ENCODE results near the gene C6orf132.

Gene C6orf132, protein sequence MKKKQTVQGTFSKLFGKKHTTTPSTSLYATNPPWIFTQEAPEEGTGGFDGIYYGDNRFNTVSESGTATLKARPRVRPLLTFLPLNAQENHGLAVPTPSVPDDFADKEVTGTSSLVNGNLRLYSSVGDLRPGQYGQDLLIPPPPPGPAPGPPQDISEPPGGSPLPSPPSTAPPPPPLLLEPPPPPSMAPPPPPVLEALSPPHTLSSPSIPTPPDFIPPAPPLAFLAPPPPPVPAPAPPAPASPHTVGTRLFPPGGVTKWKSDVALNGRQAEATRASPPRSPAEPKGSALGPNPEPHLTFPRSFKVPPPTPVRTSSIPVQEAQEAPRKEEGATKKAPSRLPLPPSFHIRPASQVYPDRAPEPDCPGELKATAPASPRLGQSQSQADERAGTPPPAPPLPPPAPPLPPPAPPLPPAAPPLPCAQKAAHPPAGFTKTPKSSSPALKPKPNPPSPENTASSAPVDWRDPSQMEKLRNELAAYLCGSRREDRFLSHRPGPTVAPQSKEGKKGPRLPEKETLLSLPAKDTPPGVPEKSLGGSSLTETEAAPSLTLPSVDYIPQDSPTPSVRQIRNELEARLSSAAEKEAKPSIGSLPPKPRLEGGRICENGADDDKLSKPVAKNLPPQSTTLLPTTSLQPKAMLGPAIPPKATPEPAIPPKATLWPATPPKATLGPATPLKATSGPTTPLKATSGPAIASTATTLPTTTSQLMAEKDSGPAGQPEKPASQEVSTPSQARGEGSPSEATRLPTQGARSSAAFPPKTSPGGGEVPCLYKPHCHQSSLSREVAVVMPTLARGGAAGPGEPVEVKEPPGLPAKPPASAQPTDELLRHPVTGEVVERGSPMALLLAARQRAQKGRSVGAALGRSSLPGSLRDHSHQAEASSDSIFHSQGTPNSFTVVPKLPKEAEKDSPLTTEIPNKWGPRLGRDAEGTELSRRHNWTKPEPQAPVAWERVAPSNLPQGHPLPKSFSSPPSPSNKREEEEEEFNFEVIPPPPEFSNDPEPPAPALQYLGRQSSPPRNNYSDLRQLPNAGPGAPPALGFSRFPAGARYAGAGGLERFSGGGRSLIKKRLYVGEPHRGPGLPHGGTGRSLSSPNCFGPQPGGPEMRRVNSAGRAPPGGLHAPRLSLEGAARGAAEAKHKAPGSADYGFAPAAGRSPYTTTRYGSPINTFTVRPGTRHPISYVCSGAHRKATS

DNA sequence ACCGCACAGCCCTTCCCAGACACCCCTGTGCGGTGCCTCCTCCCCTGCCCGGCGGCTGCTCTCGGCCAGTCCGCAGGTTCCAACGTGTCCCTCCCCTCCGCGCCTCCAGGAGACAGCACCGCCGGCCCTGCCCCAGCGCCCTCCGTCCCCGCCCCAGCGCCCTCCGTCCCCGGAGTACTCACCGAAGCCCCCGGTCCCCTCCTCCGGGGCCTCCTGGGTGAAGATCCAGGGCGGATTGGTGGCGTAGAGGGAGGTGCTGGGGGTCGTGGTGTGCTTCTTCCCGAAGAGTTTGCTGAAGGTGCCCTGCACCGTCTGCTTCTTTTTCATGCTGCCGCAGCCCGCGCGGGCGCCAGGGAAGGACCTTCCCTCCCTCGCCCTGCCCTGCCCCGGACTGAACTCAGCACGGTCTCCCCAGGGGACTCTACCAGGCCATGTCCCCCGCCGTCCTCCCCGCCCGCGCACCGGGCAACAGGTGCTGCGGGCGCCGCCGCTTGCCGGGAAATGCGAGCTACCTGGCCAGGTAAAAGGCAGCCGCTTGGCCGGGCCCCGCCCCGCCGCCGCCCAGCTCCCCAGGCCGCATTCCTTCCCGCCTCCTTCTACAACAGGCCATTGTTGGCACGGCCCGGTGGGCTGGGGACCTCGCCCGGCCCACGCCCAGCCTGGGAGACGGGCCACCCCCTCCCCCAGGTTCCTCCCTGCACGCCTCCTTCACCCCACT lies at the start of gene C6orf132:
C6orf132 (minus strand) TSS at position 503 of the 718 bp plus-strand sequence; CDS start at position 327, 176 bp downstream.
- peaks cover 5% of the 10 kb centered on the region for H3K4me1 Mint-ChIP-seq (ENCODE audit: low read depth)
- H3K4me3 Mint-ChIP-seq, result peak within 1 kb of the TSS; percentile 80
- peaks cover 20% of the 10 kb centered on the region for H3K27me3 Mint-ChIP-seq
- H3K36me3 Mint-ChIP-seq, result peaks cover 2% of the 10 kb centered on the region
- H3K27ac Mint-ChIP-seq, result no peak within 1 kb of the TSS
- H3K9me3 Mint-ChIP-seq (ENCODE audit: low read depth), result no peaks in the 10 kb centered on the region

DNA sequence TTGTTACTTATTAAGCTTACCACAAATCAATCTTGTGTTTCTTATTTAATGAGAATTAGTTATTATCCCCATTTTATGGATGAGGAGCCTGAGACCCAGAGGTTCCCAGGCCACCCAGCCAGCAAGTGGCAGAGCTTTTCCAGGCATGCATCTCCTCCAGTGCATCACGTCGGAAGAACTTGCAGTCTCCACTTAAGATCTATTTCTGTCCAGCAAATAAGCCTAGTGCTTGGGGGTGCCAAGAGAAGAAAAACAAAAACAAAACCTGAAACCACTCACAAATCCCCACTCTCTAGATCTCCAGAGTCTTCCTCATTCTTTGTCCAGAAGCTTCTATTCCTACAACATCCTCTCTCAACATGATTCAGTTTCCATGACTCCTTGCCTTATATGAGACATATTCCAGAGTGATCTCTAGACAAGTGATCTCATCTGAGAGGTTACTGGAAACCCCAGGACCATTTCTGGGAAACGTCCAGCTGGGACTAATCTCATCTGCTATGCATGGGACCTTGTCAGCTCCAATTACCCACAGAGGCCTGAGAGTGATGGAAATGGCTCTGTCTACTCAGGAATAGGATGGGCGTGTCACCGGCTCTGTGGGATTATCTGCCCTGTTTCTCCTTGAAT lies 48.2 kb upstream of the C6orf132 start:
- Mint-ChIP-seq H3K4me1 (ENCODE audit: low read depth) (no peaks in the 10 kb centered on the region), H3K27me3 (no peaks in the 10 kb centered on the region), H3K4me3 (no peak overlapping the region), H3K36me3 (peaks cover 10% of the 10 kb centered on the region), H3K9me3 (ENCODE audit: low read depth) (no peaks in the 10 kb centered on the region), H3K27ac (no peak overlapping the region)

DNA sequence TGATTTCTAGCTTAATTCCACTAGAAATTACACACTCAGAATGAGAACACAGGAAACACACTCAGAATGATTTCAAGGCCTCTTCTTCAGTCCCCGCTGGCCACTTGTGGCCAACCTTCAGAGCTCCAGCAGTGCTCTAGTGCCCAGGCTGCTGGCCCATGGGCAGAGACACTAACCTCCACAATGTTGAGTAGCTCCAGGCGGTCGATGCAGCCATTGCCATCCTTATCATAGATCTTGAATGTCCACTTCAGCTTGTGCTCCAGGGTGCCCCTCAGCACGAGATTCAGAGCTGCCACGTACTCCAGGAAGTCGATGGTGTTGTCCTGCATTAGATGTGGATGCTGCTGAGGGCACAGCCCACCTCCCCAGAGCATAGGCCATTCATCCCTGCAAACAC lies 46.0 kb upstream of the C6orf132 start:
- Mint-ChIP-seq H3K4me3 (no peak overlapping the region), H3K9me3 (ENCODE audit: low read depth) (no peaks in the 10 kb centered on the region), H3K27me3 (no peaks in the 10 kb centered on the region), H3K27ac (no peak overlapping the region), H3K4me1 (ENCODE audit: low read depth) (no peaks in the 10 kb centered on the region), H3K36me3 (peaks cover 12% of the 10 kb centered on the region)

DNA sequence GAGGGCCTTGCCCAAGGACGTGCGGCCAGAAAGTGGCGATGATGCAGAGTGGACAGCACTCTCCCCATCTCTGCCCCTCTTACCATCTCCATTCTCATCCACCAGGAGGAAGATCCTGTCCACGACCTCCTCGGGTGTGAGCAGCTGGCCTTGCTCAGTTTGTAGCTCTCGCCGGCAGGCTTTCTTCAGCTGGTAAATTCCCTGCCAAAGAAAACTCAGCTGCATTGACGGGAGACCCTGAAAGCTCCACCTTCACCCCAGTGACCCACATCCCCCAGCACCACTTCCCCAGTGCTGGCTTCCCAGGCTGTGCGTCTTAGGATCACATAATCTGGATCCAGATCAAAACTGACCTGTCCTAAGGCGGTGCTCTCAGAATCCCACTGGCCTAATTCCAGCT lies 43.2 kb upstream of the C6orf132 start:
- peaks cover 6% of the 10 kb centered on the region for H3K36me3 Mint-ChIP-seq
- no peaks in the 10 kb centered on the region for H3K27me3 Mint-ChIP-seq
- H3K4me1 Mint-ChIP-seq (ENCODE audit: low read depth), result no peaks in the 10 kb centered on the region
- H3K27ac Mint-ChIP-seq, result no peak overlapping the region
- H3K4me3 Mint-ChIP-seq, result no peak overlapping the region
- no peaks in the 10 kb centered on the region for H3K9me3 Mint-ChIP-seq (ENCODE audit: low read depth)

DNA sequence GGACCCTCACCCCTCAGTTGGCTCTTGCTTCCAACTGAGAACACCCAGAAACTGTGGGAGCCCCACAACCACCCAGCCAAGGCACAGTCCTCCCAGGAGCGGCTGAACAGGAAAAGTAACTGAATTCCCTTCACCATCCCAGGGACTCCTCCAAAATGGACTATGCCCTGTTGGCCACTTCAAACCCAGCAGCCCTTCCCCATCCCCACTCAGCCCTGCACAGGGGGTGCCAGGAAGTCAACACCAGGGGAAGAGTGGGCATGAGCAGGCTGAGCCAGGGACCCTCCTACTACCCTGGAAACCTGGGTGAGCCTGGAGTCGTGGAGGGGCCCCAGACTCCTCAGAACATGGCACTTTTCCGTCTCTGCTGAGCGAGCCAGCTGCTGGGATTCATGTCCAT lies 42.1 kb upstream of the C6orf132 start:
- H3K9me3 Mint-ChIP-seq (ENCODE audit: low read depth), result no peaks in the 10 kb centered on the region
- peaks cover 1% of the 10 kb centered on the region for H3K27me3 Mint-ChIP-seq
- peaks cover 5% of the 10 kb centered on the region for H3K4me1 Mint-ChIP-seq (ENCODE audit: low read depth)
- no peak overlapping the region for H3K27ac Mint-ChIP-seq
- H3K4me3 Mint-ChIP-seq, result no peak overlapping the region
- peaks cover 5% of the 10 kb centered on the region for H3K36me3 Mint-ChIP-seq

DNA sequence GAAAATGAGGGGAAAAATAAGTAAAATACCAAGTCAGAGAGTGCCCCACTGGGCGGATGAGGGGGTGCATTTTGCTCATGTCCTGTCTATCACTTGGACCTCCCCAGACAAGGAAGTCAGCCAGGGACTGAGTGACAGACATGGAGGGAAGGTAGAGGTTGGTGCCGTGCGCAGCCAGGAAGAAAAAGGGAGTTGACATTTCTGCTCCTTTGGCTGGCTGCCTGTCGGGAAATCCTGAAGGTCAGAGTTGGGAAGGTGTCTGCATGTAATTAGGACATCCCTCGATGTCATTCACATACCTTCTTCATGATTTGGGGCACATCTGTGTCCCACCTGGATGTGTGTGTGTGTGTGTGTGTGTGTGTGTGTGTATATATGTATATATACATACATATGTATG lies 39.7 kb upstream of the C6orf132 start:
- Mint-ChIP-seq H3K36me3 (peaks cover 3% of the 10 kb centered on the region), H3K4me1 (ENCODE audit: low read depth) (peaks cover 5% of the 10 kb centered on the region), H3K9me3 (ENCODE audit: low read depth) (no peaks in the 10 kb centered on the region), H3K27me3 (peaks cover 1% of the 10 kb centered on the region), H3K4me3 (no peak overlapping the region), H3K27ac (no peak overlapping the region)

DNA sequence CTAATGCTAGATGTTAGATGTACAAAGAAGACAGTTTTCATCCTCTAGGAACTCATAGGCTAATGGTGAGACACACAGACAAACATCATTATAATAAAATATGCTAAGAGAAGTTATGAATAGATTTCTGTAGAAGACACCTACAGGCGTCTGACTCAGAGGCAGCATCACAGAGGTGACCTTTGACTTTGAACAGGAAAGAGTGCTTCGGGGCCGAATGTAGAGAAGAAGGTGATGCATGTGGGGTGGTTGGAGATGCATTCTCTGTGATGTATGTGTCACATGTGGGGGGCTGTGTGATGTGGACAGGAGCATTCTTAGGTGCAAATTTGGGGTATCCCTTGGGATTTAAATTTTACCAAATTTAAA lies 37.5 kb upstream of the C6orf132 start:
- no peaks in the 10 kb centered on the region for H3K9me3 Mint-ChIP-seq (ENCODE audit: low read depth)
- H3K4me1 Mint-ChIP-seq (ENCODE audit: low read depth), result peaks cover 5% of the 10 kb centered on the region

DNA sequence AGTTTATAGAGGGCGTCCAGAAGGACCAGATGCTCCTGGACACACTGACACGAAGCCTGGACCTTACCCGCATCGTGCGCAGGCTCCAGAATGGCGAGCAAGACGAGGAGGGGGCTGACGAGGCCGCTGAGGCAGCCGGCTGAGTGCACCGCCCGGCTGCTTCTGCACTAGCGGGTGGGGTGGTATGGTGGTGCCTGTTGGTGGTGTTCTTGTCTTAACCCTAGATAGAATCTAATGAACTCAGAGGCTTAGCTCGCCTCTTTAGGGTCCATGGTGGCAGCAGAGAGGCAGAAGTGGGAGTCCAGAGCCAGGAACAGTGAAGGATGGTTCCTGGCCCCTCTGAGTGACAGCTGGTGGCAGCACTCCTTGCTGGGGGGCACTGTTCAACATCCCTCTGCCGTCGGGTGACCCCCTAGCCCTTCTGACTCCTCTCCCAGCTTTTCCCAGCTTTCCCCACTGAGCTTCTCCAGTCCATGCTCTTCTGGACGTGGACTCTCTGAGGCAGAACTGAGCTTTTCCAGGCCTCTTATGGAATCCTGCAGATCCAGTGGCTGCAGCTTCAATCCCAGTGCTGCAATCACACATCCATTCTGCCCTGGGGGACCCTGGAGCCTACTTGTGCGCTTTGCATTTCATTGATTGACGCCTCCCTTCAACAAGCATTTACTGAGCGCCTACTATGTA lies 37.0 kb upstream of the C6orf132 start:
- H3K4me3 Mint-ChIP-seq, result no peak overlapping the region
- H3K9me3 Mint-ChIP-seq (ENCODE audit: low read depth), result no peaks in the 10 kb centered on the region

More for the DNA sequence above, 37.5 kb upstream of the C6orf132 start:
- H3K4me3 Mint-ChIP-seq, result no peak overlapping the region
- peaks cover 1% of the 10 kb centered on the region for H3K27me3 Mint-ChIP-seq
- no peak overlapping the region for H3K27ac Mint-ChIP-seq
- H3K36me3 Mint-ChIP-seq, result no peaks in the 10 kb centered on the region

DNA sequence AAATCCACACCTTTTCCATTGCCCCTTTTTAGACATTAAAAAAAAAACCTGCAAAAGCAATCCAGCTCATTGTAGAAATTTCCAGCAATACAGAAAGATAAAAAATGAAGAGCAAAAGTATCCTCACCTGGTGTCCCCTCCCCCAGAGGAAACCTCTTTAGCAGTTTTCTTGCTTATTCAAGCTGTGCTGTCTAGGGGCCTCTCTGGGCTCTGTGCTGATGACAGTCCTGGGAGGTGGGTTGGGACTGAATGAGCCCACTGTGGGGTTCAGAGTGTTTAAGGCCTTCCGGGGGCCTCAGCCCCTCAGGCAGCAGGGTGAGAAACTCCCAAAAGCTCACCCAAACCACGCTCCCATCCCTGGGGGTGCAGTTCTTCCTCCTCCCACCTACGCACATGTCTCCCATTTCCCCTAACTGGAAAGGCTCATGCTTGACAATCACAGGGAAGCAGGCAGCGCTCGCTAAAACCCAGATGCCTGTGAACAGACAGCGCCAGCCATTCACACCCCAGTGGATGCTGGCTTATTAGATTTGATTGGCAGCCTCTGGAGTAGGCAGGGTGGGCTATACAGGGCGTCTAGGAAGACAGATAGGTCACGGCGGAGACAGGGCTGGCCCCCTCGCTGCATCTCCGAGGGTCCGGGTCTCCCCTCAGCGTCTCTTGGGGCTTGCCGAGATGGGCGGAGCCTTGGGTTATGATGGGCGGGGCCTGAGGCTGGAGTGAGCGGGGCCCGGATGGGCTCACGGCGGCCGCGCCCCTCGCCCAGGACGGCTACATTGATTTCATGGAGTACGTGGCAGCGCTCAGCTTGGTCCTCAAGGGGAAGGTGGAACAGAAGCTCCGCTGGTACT lies 35.3 kb upstream of the C6orf132 start:
- peaks cover 1% of the 10 kb centered on the region for H3K27me3 Mint-ChIP-seq
- peaks cover 5% of the 10 kb centered on the region for H3K4me1 Mint-ChIP-seq (ENCODE audit: low read depth)
- no peak overlapping the region for H3K27ac Mint-ChIP-seq
- no peaks in the 10 kb centered on the region for H3K9me3 Mint-ChIP-seq (ENCODE audit: low read depth)
- H3K4me3 Mint-ChIP-seq, result no peak overlapping the region
- H3K36me3 Mint-ChIP-seq, result no peaks in the 10 kb centered on the region

More for the DNA sequence above, 37.0 kb upstream of the C6orf132 start:
- no peaks in the 10 kb centered on the region for H3K36me3 Mint-ChIP-seq
- no peak overlapping the region for H3K27ac Mint-ChIP-seq
- peaks cover 1% of the 10 kb centered on the region for H3K27me3 Mint-ChIP-seq
- peaks cover 5% of the 10 kb centered on the region for H3K4me1 Mint-ChIP-seq (ENCODE audit: low read depth)

DNA sequence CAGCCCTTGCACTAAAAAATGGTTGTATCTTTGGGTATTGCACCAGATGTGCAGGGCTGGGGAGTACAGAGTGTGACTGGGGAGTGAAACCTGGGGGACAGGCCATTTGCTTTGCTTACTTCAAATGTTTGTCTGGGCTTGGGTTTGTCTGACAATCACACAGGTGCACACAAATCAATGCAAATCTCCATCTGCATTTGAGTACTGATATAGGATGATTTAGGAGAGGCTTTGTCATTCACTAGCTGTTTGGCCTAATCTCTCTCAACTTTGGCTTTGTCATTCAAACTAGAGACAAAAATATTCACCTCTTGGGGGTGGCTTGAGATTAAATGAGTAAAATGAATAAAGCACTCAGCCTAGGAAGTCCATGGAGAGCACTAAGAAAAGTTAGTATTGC lies 34.6 kb upstream of the C6orf132 start:
- Mint-ChIP-seq H3K27me3 (peaks cover 1% of the 10 kb centered on the region), H3K9me3 (ENCODE audit: low read depth) (no peaks in the 10 kb centered on the region), H3K27ac (no peak overlapping the region), H3K36me3 (no peaks in the 10 kb centered on the region), H3K4me1 (ENCODE audit: low read depth) (peaks cover 5% of the 10 kb centered on the region), H3K4me3 (no peak overlapping the region)

DNA sequence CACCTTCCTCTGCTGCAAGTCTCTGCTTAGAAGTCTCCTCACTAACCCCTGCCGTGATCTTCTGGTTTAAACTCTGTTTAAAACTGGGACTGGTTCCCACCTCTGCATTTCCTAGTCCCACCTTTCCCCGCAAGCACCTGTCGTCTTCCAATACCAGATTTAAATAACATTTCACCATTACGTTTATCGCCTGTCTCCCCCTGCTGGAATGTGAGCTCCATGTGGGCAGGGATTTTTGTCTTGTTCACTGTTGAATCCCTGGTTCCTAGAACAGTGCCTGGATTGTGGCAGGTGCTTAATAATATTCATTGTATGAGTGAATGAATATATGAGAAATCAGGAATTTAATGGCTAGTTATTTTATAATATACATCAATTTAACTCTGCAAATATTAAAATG lies 33.4 kb upstream of the C6orf132 start:
- Mint-ChIP-seq H3K27me3 (peaks cover 1% of the 10 kb centered on the region), H3K36me3 (no peaks in the 10 kb centered on the region), H3K27ac (no peak overlapping the region), H3K4me3 (no peak overlapping the region), H3K9me3 (ENCODE audit: low read depth) (no peaks in the 10 kb centered on the region), H3K4me1 (ENCODE audit: low read depth) (peaks cover 5% of the 10 kb centered on the region)

DNA sequence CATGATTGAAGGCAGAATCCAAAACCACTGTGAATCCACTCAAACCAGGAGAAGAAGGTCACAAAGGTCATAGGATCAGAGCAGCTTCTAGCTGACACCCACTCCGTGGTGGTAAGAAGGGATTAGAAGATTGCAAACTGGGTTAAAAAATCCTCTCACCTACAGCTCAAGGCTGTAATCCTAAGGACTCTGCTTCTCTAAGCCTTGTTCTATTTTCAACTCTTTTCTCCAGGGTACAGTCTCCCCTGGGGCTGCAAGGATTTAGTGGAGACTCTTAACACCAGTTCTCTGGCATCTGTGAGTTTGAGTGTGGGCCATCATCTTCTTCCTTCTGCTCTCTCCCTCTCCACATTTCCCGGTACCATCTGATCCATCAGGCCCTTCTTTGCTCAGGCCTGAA lies 30.7 kb upstream of the C6orf132 start, which contains the start of gene GUCA1A:
GUCA1A (plus strand) TSS at position 264 of the 400 bp plus-strand sequence. CDS start 250 bp downstream, outside the sequence.
- Mint-ChIP-seq H3K36me3 (no peaks in the 10 kb centered on the region), H3K4me1 (ENCODE audit: low read depth) (no peaks in the 10 kb centered on the region), H3K4me3 (no peak within 1 kb of the TSS), H3K27ac (no peak within 1 kb of the TSS), H3K9me3 (ENCODE audit: low read depth) (no peaks in the 10 kb centered on the region), H3K27me3 (no peaks in the 10 kb centered on the region)

Measured in activated naive CD8-positive, alpha-beta T cell (primary cell).